HG03565 (cell line): Measurements from ENCODE around the gene ELOVL5.
A peak's percentile ranks its signal among the peaks of the same experiment; 100 is the strongest.
"Not testable (repeated sequence)": the region's sequence is repeated elsewhere in the genome, so short reads cannot be mapped to it uniquely, and the experiment has no call there.

Experiments used
- ATAC-seq: cut with Tn5 transposase; IDR thresholded peaks from one replicate; pipeline ENCODE4 v1.9.1; 2021; ENCODE audit warnings: mild to moderate bottlenecking, moderate library complexity; ENCODE audit not compliant: unreplicated experiment

The ELOVL5 gene

GRCh38 chr6:53348371-53349208, at the start of gene ELOVL5:
Gene ELOVL5 (minus strand): TSS chr6:53348950. CDS start chr6:53295699, 53,251 bp downstream.
- peak; percentile 61 for ATAC-seq

GRCh38 chr6:53397283-53397682, 48.5 kb upstream of the ELOVL5 start:
- ATAC-seq: no peak

GRCh38 chr6:53395986-53396385, 47.2 kb upstream of the ELOVL5 start:
- no peak for ATAC-seq

- no peak for ATAC-seq
Observed at GRCh38 chr6:53394704-53395103, 46.0 kb upstream of the ELOVL5 start.

- ATAC-seq: no peak
Observed at GRCh38 chr6:53391170-53391569, 42.4 kb upstream of the ELOVL5 start.

- no peak for ATAC-seq
Observed at GRCh38 chr6:53390010-53390409, 41.3 kb upstream of the ELOVL5 start.

- ATAC-seq: not testable (repeated sequence)
Observed at GRCh38 chr6:53388615-53389014, 39.9 kb upstream of the ELOVL5 start.

GRCh38 chr6:53382421-53382820, 33.7 kb upstream of the ELOVL5 start:
- ATAC-seq: no peak

GRCh38 chr6:53378208-53378607, 29.5 kb upstream of the ELOVL5 start:
- ATAC-seq: no peak

GRCh38 chr6:53377793-53378192, 29.0 kb upstream of the ELOVL5 start:
- no peak for ATAC-seq

GRCh38 chr6:53377289-53377688, 28.5 kb upstream of the ELOVL5 start:
- ATAC-seq: no peak

- ATAC-seq: no peak
Observed at GRCh38 chr6:53376661-53377226, 28.0 kb upstream of the ELOVL5 start.

- ATAC-seq: no peak
Observed at GRCh38 chr6:53375847-53376246, 27.1 kb upstream of the ELOVL5 start.

GRCh38 chr6:53373638-53374037, 24.9 kb upstream of the ELOVL5 start:
- ATAC-seq: no peak

- no peak for ATAC-seq
Observed at GRCh38 chr6:53369876-53370515, 21.2 kb upstream of the ELOVL5 start.

- no peak for ATAC-seq
Observed at GRCh38 chr6:53369051-53369450, 20.3 kb upstream of the ELOVL5 start.

GRCh38 chr6:53366128-53366641, 17.4 kb upstream of the ELOVL5 start:
- no peak for ATAC-seq

- no peak for ATAC-seq
Observed at GRCh38 chr6:53363341-53364079, 14.8 kb upstream of the ELOVL5 start.

- no peak for ATAC-seq
Observed at GRCh38 chr6:53361549-53362031, 12.8 kb upstream of the ELOVL5 start.

GRCh38 chr6:53360093-53360912, 11.6 kb upstream of the ELOVL5 start:
- ATAC-seq: no peak
